Astrocyte of the cerebellum (primary cell): ENCODE data around the gene EHD3.
"Not testable (repeated sequence)": the region's sequence is repeated elsewhere in the genome, so short reads cannot be mapped to it uniquely, and the experiment has no call there.

Experiments
- DNase-seq: peaks from one replicate; pipeline ENCODE4 v3.0.0-alpha.2; 2011; ENCODE audit warnings: low read depth
- H3K4me3 ChIP-seq: 2 replicates; pipeline ENCODE4 v1.5.1; 2011; ENCODE audit warnings: mild to moderate bottlenecking, low read depth, low read length, moderate library complexity
- CTCF ChIP-seq: IDR thresholded peaks from 2 replicates; pipeline ENCODE4 v1.5.1; 2012; ENCODE audit warnings: low read length, low read depth, moderate library complexity, mild to moderate bottlenecking; ENCODE audit errors: missing control alignments
- in situ Hi-C: cut with HindIII; loops from 2 replicates; pipeline ENCODE4 v1.10.0; 2017; ENCODE audit warnings: low sequenced_read_pairs

EHD3 gene

GRCh38 chr2:31271851-31272267 lies 37.9 kb downstream of the EHD3 start:
- no peak for DNase-seq
- in situ Hi-C loops: no loop called here
- no peak for TF ChIP-seq CTCF
- no peak overlapping the region for H3K4me3 ChIP-seq

GRCh38 chr2:31274401-31275075 lies 40.6 kb downstream of the EHD3 start:
- no peak overlapping the region for H3K4me3 ChIP-seq
- TF ChIP-seq CTCF: no peak
- in situ Hi-C loops: no loop called here
- no peak for DNase-seq

DNA sequence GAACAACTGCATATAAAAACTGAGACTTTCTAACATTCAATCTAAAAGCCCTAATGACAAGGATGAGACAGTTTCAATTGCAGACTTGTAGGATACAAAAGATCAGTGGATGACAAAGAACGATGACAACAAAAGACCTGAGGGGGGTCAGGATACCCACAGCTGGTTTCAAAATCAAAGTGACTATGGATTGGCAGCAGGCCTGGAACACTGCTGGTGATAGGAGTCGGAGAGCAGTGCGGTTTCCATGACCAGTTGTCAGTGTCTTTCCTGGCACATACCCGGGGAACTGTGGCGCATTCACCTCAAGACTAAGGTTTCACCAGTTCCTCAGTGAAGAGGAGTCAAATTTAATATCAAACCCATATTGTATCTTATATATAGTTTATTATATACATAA lies 42.0 kb downstream of the EHD3 start:
- in situ Hi-C loops: no loop called here
- no peak for TF ChIP-seq CTCF
- DNase-seq: no peak
- H3K4me3 ChIP-seq: no peak overlapping the region

DNA sequence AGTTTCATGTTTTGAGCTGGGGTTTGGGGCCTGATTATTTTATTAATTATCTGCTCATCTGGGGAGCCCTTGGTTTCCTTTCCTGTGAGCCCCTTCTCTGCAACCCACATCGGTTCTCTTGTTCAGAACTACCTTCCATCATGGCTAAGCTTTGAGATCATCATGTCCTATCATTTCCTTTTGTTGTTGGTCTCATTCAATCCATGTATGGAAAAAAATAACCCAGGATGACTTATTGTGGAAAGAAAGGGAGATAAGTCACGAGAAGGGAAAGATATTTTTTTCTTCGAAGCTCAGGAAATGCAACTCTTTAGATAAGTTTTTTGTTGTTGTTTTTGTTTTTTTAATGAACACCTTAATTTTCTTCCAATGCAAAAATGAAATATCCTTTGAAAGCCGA lies 43.7 kb downstream of the EHD3 start:
- no peak for DNase-seq
- TF ChIP-seq CTCF: no peak
- H3K4me3 ChIP-seq: no peak overlapping the region
- in situ Hi-C loops: no loop called here

DNA sequence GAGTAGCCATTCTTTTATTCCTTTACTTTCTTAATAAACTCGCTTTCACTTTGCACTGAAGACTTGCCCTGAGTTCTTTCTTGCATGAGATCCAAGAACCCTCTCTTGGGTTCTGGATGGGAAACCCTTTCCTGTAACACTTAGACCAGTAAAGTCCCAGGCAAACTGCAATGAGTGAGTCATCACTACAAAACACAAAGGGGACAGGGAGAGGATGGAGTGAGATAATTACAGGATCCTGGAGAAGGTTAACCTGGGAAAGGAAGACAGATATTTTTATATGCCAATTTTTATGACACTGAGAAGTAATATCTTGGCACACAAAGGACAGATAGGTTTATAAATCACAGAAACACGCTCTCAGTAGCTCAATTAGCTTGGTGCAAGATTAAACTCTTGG lies 48.7 kb downstream of the EHD3 start:
- in situ Hi-C loops: no loop called here
- DNase-seq: no peak
- no peak overlapping the region for H3K4me3 ChIP-seq
- TF ChIP-seq CTCF: no peak

DNA sequence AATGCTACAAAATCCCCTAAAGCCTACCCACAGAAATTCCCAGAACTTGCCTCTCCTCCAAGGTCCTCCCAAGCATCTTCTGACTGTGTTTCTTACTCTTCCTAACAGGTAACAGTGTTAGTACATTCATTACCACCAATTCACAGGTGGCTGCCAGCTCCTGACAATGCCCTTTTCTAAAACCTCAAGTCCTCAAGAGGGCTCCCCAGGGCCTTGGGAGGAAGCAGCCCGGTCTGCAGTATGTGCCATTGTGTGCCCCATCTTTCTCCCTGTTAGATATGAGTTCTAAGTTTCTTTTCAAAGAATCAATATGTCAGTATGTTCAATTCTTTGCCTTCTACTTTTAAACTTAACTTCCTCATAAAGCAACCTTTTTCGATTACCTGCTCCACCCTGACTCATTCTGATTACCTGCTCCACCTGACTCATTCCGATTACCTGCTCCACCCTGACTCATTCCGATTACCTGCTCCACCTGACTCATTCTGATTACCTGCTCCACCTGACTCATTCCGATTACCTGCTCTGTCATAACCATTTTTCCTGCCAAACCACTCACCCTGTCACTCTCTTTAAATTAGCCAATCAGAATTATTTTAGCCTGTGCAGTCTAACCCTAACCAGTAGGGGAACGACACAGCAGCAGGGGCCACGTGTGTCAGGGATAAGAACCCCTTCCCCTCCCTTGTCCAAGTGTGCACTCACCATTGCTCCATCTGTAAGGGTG lies 49.4 kb downstream of the EHD3 start:
- H3K4me3 ChIP-seq, in situ Hi-C loops, DNase-seq: not testable (repeated sequence)

DNA sequence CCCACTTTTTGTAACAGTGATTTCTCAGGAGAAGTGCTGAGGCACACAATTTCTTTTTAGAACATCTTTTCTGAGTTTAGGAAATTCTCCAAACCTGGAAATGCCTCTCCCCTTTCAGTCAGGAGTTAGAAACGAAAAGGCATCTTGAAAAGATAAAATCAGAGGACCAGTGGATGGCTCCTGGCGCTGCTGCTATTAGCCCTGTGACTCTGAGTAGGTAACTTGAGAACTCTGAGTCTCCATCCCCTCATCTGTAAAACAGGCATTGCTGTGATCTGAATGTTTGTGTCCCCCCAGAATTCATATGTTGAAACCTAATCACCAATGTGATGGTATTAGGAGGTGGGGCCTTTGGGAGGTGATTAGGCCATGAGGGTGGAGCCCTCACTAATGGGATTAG lies 50.2 kb downstream of the EHD3 start:
- no peak for DNase-seq
- no peak overlapping the region for H3K4me3 ChIP-seq
- in situ Hi-C loops: no loop called here
- TF ChIP-seq CTCF: no peak
